GM18873 (cell line): ENCODE results near the gene EBP.
"Not testable (repeated sequence)": the region's sequence is repeated elsewhere in the genome, so short reads cannot be mapped to it uniquely, and the experiment has no call there.

ENCODE experiments used
- ATAC-seq: cut with Tn5 transposase; IDR thresholded peaks from one replicate; pipeline ENCODE4 v1.9.1; 2021; ENCODE audit warnings: mild to moderate bottlenecking, moderate library complexity, moderate number of reproducible peaks; ENCODE audit not compliant: unreplicated experiment, low FRiP score

Gene EBP

DNA sequence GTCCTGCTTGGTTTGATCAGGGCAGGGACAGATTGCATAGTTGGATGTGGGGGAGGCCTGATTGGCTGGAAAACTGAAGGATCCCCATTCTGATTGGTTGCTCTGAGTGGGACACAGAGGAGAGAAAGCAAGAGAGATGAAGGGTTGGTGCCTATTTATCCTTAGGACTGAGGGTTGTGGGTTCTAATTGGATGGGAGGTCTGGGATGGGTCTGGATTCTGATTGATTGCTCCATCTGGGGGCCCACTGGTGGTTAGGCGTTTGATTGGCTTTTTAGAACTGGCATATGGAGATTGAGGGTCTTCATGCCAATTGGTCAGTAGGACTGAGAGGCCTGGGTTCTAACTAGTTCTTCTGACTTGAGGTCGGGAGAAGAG lies 644 bp upstream of the EBP start:
- ATAC-seq: no peak

DNA sequence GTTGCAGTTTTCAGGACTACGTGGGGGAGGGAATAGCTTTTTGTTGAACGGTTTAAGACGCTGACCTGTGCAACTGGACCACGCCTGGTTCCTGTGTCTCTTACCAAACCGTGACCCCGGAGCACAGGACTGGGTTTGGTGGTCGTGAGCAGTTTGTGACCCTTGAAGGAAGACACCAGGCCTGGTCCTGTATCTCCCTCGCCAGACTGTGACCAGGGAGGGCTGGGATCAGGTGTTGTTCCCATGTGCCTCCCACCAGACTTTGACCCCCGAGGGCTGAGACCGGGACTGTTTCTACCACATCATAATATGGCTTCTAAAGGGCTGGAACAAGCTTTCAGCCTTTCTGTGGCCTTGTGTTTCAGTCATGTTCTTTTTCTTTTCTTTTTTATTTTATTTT lies 683 bp downstream of the EBP start:
- no peak for ATAC-seq

DNA sequence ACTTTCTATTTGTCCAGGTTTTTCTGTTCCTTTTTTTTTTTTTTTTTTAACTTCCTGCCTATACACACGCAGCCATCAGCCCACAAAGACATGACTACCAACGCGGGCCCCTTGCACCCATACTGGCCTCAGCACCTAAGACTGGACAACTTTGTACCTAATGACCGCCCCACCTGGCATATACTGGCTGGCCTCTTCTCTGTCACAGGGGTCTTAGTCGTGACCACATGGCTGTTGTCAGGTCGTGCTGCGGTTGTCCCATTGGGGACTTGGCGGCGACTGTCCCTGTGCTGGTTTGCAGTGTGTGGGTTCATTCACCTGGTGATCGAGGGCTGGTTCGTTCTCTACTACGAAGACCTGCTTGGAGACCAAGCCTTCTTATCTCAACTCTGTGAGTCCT lies 2.1 kb downstream of the EBP start:
- no peak for ATAC-seq

DNA sequence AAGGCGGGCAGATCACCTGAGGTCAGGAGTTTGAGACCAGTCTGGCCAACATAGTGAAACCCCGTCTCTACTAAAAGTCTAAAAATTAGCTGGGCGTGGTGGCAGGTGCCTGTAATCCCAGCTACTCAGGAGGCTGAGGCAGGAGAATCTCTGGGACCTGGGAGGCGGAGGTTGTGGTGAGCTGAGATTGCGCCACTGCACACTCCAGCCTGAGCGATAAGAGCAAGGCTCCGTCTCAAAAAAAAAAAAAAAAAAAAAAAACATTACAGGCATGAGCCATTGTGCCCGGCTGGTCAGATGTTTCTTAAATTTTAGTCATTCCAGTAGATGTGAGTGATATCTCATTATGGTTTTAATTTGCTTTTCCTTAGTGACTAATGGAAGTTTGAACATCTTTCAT lies 4.2 kb downstream of the EBP start:
- not testable (repeated sequence) for ATAC-seq

DNA sequence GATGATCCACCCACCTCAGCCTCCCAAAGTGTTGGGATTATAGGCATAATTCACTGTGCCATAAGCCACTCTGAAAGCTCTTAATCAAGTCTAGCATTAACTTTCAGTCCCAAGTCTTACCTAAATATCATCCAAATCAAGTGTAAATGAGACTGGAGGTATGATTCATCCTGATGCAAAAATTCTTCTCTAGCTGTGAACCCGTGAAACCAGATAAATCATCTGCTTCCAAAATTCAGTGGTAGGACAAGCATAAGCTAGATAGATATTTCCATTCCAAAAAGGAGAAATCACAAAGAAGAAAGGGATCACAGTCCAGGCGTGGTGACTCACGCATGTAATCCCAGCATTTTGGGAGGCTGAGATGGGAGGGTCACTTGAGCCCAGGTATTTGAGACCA lies 9.1 kb downstream of the EBP start:
- no peak for ATAC-seq

DNA sequence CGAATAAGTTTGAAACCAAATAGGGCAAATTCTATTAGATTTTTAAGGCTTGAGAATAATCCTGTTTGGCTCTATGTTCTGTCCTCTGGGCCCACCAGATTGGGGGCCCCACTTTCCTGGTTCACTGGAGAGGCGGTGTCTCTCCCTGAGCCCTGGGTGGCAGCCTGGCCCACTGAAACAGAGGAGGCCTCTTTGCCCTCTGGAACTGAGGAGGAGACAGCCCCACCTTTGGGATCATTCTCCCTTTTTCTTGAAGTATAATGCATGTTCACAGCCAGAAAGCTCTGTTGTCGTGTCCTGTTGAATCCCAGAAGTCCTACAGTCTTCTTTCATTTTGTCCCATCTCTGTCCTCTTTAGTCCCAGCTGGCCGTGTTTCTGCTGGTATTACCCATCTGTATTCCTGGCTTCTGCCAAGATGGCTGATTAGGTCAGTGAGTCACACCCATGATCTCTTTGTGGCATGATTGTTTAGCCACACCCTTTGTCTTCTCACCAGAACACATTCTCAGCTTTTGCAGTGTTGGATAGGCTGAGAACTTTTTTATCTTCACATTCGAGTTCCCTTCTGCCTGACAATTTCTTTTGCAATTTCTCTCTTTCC lies 9.9 kb downstream of the EBP start:
- ATAC-seq: no peak

DNA sequence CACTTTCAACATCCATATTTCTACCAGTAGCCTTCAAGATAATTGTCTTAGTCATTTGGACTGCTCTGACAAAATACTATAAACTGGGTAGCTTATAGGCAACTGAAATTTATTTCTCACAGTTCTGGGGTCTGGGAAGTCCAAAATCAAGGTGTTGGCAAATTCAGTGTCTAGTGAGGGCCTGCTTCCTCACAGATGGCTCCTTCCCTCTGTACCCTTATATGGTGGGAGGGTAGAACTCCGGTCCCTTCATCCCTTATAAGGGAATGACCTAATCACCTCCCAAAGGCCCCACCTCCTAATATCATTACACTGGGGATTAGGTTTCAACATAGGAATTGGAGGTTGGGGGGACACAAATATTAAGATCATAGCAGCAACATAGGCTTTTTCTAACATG lies 10.6 kb downstream of the EBP start:
- ATAC-seq: no peak

DNA sequence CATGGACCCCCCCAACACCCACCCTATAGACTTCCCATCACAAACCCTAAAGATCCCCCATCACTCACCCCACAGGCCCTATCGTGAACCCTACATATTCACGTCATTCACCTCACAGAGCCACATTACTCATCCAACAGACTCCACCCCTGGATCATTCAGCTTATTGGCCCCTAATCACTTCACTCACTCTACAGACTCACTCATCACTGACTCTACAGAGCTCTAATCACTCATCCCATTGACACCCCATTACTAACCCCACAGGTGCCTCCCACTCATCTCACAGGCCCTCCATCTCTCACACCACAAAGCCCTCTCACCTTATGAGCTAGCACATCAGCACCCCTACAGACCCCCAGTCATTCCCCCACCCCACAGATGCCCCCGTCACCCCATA lies 11.6 kb downstream of the EBP start:
- no peak for ATAC-seq

DNA sequence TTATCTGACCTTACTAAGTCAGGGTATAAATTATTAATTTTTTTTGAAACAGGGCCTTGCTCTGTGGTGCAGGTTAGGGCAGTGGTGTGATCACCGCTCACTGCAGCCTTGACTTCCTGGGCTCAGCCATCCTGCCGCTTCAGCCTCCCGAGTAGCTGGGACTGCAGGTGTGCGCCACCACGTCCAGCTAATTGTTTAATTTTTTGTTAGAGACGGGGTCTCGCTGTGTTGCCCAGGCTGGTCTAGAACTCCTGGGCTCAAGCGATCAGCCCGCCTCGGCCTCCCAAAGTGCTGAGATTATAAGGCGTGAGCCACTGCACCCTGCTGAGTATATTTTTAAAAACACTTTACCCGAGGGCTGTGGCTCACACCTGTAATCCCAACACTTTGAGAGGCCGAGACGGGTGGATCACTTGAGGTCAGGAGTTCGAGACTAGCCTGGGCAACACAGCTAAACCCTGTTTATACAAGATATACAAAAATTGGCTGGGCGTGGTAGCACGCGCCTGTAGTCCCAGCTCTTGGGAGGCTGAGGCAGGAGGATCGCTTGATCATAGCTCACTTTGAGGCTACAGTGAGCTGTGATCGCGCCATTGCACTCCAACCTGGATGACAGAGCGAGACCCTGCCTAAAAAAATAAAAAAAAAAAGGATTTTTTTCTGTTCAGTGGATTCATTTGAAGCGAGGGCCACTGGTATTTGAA lies 17.2 kb downstream of the EBP start:
- no peak for ATAC-seq

DNA sequence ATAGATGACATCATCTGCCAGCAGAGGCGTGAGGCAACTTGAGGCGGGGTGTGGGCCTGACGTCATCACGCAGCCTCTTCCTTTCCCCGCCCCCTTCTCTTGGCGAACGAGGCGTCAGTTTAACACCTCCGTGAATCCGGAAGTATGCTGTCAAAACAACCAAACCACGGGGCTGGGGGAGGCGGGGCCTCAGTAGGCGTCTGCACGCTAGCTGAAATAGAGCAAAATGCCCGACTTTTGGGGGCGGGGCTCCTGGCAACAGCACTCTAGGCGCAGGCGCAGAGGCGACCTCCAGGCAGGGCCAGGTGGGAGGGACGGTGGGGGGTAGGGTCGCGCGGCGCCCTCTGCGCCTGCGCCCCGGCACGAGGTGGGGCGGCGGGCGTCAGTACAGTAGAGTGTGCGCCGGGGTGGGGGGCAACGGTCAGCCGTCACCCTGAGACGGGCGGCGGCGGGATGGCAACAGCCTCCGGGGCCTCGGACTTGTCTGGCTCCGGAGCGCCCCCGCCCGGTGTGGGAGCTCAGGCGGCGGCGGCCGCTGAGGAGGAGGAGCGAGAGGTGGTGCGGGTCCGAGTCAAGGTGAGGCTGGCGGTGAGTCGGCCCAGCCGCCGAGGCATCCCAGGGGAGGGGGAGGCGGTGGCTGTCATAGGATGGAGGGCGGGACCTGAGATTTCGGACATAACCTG lies 17.9 kb downstream of the EBP start, which contains the start of gene TBC1D25:
TBC1D25 (plus strand) TSS at position 370 of the 683 bp plus-strand sequence; CDS start at position 454, 84 bp downstream.
- peak; percentile 51 for ATAC-seq

DNA sequence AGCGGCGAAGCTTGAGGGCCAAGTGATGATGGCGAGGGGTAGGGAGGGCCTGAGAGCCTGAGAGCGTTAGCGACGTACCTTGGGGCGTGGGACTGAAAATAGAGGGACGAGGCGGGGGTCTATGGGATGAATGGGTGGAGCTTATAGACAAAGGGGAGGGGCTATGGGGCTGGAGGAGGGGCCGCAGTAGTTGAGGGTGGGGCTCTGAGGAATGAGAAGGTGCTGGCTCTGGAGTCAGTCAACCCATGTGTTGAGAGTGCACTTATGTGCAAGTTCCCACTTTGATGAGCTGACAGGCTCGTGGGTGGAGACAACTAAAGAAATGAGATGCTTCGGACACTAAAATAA lies 18.4 kb downstream of the EBP start:
- ATAC-seq: no peak

DNA sequence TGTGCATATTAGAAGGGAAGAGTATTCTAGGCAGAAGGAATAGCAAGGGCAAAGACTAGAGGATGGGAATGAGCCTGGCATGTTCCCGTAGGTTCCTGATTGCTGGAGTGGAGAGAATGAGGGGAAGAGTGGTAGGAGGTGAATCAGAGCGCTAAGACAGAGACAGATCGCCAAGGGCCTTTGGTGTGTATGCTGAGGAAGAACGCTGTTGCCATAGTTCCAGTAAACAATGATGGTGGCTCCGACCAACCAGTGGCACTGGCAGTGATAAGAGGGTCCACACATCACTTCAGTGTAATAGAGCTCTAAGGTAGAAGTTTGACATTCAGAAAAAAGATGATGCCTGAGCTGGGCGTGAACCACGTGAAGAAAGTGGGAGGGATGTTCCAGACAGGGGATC lies 18.9 kb downstream of the EBP start:
- no peak for ATAC-seq

DNA sequence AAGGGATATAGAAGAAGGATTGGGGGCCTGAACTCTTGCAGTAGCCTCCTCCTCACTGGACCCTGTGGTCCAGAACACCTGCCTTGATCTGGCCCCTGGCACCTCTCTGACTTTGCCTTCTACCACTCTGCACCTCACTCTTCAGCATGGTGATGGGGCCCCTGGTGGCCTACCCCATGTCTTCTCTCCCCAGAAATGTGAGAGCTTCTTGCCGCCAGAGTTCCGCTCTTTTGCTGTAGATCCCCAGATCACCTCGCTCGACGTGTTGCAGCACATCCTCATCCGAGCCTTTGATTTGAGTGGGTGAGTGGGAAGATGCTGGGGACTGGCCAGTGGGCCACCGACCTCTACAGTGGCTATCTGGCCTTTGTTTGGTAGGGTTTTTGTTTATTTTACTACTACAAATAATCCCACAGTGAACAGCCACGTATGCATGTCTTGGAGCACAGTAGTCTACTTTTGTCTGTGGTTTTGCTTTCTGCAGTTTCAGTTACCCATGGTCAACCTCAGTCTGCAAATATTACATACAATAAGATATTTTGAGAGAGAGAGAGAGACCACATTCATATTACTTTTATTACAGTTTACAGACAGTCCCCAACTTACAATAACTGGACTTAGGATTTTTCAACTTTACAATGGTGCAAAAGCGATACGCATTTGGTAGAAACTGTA lies 19.7 kb downstream of the EBP start:
- no peak for ATAC-seq

DNA sequence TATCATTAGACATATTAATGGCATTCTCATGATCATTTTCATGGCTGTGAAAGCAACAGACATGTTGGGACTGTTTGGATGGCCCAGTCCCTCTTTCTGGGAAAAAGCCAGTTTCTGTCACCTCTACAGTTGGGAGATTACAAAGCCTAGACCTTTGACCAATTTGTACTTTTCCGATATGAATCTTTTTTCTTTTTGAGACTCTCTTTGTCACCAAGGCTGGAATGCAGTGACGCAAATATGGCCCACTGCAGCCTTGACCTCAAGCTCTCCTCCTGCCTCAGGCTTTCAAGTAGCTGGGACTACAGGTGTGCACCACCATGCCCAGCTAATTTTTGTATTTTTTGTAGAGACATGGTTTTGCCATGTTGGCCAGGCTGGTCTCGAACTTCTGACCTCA lies 27.3 kb downstream of the EBP start:
- no peak for ATAC-seq

DNA sequence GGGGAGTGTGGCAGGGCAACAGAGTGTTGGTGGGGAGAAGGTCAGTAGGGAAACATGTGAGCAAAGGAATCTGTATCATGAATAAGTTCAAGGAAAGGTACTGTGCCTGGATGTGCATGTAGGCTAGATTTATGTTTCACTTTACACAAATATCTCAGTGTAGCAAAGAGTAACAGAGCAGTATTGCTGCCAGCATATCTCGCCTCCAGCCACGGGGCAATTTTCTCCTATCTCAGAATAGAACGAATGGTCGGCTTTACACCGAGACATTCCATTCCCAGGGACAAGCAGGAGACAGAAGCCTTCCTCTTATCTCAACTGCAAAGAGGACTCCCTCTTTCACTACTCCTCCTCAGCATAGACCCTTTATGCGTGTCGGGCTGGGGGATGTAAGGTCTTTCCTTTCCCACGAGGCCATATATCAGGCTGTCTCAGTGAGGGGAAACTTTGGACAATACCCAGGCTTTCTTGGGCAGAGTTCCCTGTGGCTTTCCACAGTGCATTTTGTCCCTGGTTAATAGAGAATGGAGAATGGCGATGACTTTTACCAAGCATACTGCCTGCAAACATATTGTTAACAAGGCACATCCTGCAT lies 34.2 kb downstream of the EBP start:
- ATAC-seq: not testable (repeated sequence)

DNA sequence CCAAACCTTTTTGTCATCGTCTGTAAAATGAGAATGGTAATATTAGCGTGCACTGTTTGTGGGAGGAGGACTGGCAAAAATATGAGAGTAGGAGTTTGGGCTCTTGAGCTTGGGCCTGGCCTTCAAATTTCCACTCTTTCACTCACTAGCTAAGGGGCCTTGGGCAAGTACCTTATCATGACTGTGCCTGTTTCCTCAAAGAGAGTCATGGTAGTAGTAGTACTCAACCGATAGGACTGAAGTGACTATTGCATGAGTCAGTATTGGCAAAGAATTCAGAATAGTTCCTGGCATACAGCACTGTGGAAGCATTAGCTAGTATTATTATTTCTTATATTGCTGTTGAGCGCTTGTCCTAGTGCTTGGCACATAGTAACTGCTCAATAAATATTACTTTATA lies 36.7 kb downstream of the EBP start:
- ATAC-seq: no peak

DNA sequence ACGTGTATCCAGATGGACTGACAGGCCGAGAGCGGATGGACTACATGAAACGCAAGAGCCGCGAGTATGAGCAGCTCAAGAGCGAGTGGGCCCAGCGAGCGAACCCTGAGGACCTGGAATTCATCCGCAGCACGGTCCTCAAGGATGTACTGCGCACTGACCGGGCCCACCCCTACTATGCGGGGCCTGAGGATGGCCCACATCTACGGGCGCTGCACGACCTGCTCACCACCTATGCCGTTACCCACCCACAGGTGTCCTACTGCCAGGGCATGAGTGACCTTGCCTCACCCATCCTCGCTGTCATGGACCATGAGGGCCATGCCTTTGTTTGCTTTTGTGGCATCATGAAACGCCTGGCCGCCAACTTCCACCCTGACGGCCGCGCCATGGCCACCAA lies 38.0 kb downstream of the EBP start:
- ATAC-seq: no peak

DNA sequence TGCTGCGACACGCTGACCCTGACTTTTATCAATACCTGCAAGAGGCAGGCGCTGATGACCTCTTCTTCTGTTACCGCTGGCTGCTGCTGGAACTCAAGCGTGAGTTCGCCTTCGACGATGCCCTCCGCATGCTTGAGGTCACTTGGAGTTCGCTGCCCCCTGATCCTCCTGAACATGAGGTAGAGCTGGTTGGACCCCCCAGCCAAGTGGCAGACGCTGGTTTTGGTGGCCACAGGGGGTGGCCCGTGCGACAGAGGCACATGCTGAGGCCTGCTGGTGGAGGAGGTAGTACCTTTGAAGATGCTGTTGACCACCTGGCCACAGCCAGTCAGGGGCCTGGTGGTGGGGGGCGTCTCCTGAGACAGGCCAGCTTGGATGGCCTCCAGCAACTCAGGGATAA lies 38.4 kb downstream of the EBP start:
- ATAC-seq: no peak

DNA sequence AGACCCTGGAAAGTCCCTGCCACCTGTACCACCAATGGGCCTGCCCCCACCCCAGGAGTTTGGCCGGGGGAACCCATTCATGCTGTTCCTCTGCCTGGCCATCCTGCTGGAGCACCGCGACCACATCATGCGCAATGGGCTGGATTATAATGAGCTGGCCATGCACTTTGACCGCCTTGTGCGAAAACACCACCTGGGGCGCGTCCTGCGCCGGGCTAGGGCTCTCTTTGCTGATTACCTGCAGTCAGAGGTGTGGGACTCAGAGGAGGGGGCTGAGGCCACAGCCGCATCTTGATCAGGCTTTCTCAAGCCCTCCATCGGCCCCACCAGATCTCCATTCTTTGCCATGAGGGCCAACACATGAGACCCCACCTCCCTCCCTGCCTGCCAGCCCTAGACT lies 39.1 kb downstream of the EBP start:
- no peak for ATAC-seq

DNA sequence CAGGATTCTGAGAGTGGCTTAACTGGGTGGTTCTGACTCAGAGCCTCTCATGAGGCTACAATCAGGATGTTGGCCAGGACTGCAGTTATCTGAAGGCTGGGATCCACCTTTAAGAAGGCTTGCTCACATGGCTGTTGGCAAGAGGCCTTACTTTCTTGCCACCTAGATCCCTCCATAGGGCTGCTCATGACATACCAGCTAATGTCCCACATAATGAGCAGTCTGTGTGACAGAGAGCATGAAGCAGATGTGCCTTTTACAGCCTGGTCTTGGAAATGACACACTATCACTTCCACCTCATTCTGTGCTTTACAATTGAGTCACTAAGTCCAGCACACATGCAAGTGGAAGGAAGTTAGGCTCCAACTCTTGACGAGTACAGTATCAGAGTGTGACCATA lies 48.4 kb downstream of the EBP start:
- no peak for ATAC-seq

DNA sequence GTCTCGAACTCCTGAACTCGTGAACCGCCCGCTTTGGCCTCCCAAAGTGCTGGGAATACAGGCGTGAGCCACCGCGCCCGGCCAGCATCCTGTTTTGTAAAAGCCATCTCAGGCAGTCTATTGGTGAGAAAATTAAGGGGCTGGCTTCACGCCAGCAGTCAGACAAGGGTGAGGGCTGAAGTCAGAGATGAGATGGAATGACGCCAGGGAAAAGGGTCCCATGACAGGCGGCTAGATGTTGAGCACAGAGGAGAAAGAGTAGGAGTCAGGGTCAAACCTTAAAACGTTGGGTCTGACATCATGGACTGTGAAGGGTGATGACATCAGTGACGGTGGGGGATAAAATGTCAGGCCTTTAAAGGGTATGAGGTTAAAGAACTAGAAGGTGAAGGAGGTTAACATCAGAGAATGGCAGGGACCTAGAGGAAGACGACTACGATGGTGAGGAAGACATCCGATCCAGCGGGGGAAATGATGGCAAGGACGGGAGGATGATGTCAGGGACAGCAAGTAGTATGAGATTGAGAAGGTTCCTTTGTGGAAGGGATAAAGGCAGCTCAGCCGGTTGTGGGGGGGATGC lies 52.2 kb downstream of the EBP start:
- ATAC-seq: no peak
